Measurements from ENCODE around the gene SSR4. TPM values are rescaled to one million over a fixed set of nuclear protein-coding genes. Genes with fewer than 3 reads are reported as not detected.

SSR4 gene
- total and polyA plus RNA-seq, 2 donors (not counting 1 experiment from before 2014, with no cell fraction given): 141 to 144 TPM

GRCh38 chrX:153806999-153807575, 12.6 kb downstream of the SSR4 start:
- no peak for TF ChIP-seq EZH2 (IDR thresholded peaks at IDR 0.05; ENCODE audit: low read length, missing control alignments)
- TF ChIP-seq CTCF (conservative IDR thresholded peaks at IDR 0.05 in 1 of 2, IDR thresholded peaks at IDR 0.05 in 1 of 2; ENCODE audit: low read depth in 1 of 2, low read length in 2 of 2): no peak
- H3K4me1 ChIP-seq (ENCODE audit: control insufficient read depth, extremely low read depth, insufficient read depth, low read length): no peaks in the 10 kb centered on the region
- H3K4me3 ChIP-seq (replicated peaks in 1 of 4; ENCODE audit: control extremely low read depth in 1 of 4, insufficient read depth in 1 of 4, low read depth in 3 of 4, low read length in 4 of 4): no peak overlapping the region
- H3K4me2 ChIP-seq (ENCODE audit: extremely low read depth, insufficient read depth, low read length): no peak overlapping the region
- H2AFZ ChIP-seq (ENCODE audit: low read length): no peak overlapping the region
- no peak overlapping the region for H3K27ac ChIP-seq (ENCODE audit: insufficient read depth, low read length)
- H3K9ac ChIP-seq (ENCODE audit: insufficient read depth, low read length): no peak overlapping the region
- H3K79me2 ChIP-seq (ENCODE audit: control insufficient read depth, insufficient read depth, low read length): no peaks in the 10 kb centered on the region
- no peaks in the 10 kb centered on the region for H4K20me1 ChIP-seq (ENCODE audit: control insufficient read depth, extremely low read depth, insufficient read depth, low read length)
- no peaks in the 10 kb centered on the region for H3K36me3 ChIP-seq (ENCODE audit: control insufficient read depth, insufficient read depth, low read length)
- no peaks in the 10 kb centered on the region for H3K9me3 ChIP-seq (ENCODE audit: control insufficient read depth, insufficient read depth, low read depth, low read length)
- no peaks in the 10 kb centered on the region for H3K27me3 ChIP-seq (ENCODE audit: control insufficient read depth, insufficient read depth, low read length)
- no peak for DNase-seq (ENCODE audit: low read depth in 2 of 2)

- Histone ChIP-seq H3K27me3 (ENCODE audit: control insufficient read depth, insufficient read depth, low read length) (no peaks in the 10 kb centered on the region), H3K4me1 (ENCODE audit: control insufficient read depth, extremely low read depth, insufficient read depth, low read length) (no peaks in the 10 kb centered on the region), H3K9ac (ENCODE audit: insufficient read depth, low read length) (no peak overlapping the region), H3K9me3 (ENCODE audit: control insufficient read depth, insufficient read depth, low read depth, low read length) (no peaks in the 10 kb centered on the region), H3K79me2 (ENCODE audit: control insufficient read depth, insufficient read depth, low read length) (no peaks in the 10 kb centered on the region), H3K27ac (ENCODE audit: insufficient read depth, low read length) (no peak overlapping the region), H3K4me2 (ENCODE audit: extremely low read depth, insufficient read depth, low read length) (no peak overlapping the region), H3K4me3 (replicated peaks in 1 of 4; ENCODE audit: control extremely low read depth in 1 of 4, insufficient read depth in 1 of 4, low read depth in 3 of 4, low read length in 4 of 4) (no peak overlapping the region), H2AFZ (ENCODE audit: low read length) (no peak overlapping the region), H4K20me1 (ENCODE audit: control insufficient read depth, extremely low read depth, insufficient read depth, low read length) (no peaks in the 10 kb centered on the region), H3K36me3 (ENCODE audit: control insufficient read depth, insufficient read depth, low read length) (no peaks in the 10 kb centered on the region)
- DNase-seq (ENCODE audit: low read depth in 2 of 2): no peak
- no peak for TF ChIP-seq EZH2 (IDR thresholded peaks at IDR 0.05; ENCODE audit: low read length, missing control alignments)
Measured at GRCh38 chrX:153807976-153808375, 13.5 kb downstream of the SSR4 start.

- H3K79me2 ChIP-seq (ENCODE audit: control insufficient read depth, insufficient read depth, low read length): no peaks in the 10 kb centered on the region
- no peak overlapping the region for H3K9ac ChIP-seq (ENCODE audit: insufficient read depth, low read length)
- H3K36me3 ChIP-seq (ENCODE audit: control insufficient read depth, insufficient read depth, low read length): no peaks in the 10 kb centered on the region
- H3K4me1 ChIP-seq (ENCODE audit: control insufficient read depth, extremely low read depth, insufficient read depth, low read length): no peaks in the 10 kb centered on the region
- H4K20me1 ChIP-seq (ENCODE audit: control insufficient read depth, extremely low read depth, insufficient read depth, low read length): no peaks in the 10 kb centered on the region
- no peak overlapping the region for H3K4me2 ChIP-seq (ENCODE audit: extremely low read depth, insufficient read depth, low read length)
- H3K27me3 ChIP-seq (ENCODE audit: control insufficient read depth, insufficient read depth, low read length): no peaks in the 10 kb centered on the region
- no peaks in the 10 kb centered on the region for H3K9me3 ChIP-seq (ENCODE audit: control insufficient read depth, insufficient read depth, low read depth, low read length)
- no peak overlapping the region for H3K4me3 ChIP-seq (replicated peaks in 1 of 4; ENCODE audit: control extremely low read depth in 1 of 4, insufficient read depth in 1 of 4, low read depth in 3 of 4, low read length in 4 of 4)
- H2AFZ ChIP-seq (ENCODE audit: low read length): no peak overlapping the region
- DNase-seq (ENCODE audit: low read depth in 2 of 2): no peak
- no peak overlapping the region for H3K27ac ChIP-seq (ENCODE audit: insufficient read depth, low read length)
- no peak for TF ChIP-seq EZH2 (IDR thresholded peaks at IDR 0.05; ENCODE audit: low read length, missing control alignments)
- no peak for TF ChIP-seq CTCF (conservative IDR thresholded peaks at IDR 0.05 in 1 of 2, IDR thresholded peaks at IDR 0.05 in 1 of 2; ENCODE audit: low read depth in 1 of 2, low read length in 2 of 2)
Measured at GRCh38 chrX:153812220-153812619, 17.8 kb downstream of the SSR4 start.

Measured in fibroblast of lung (primary cell).